Esophagus muscularis mucosa (tissue), 4 donors: ENCODE measurements around the gene CCL18. TPM values are rescaled to one million over a fixed set of nuclear protein-coding genes. Genes with fewer than 3 reads are reported as not detected.

Experiments
- DNase-seq: peaks from one replicate; pipeline ENCODE4 v3.0.0-alpha.2; 2017; ENCODE audit errors: extremely low spot score
- H3K27ac ChIP-seq, 4 donors: fragments of 200-600 bp; sonication (generic); replicated peaks in 1 of 4; 1 replicate in 3 of 4; 2 replicates in 1 of 4; pipeline ENCODE4 v1.5.1; 2016 to 2019; ENCODE audit warnings: mild to moderate bottlenecking in 1 of 4
- H3K27me3 ChIP-seq, 4 donors: fragments of 200-600 bp; sonication (generic); one replicate each; pipeline versions ENCODE4 v1.5.1 to v1.6.0; 2016 to 2019
- H3K36me3 ChIP-seq, 4 donors: fragments of 200-600 bp; sonication (generic); one replicate each; pipeline ENCODE4 v1.5.1; 2016 to 2019
- H3K4me1 ChIP-seq, 4 donors: fragments of 200-600 bp; sonication (generic); one replicate each; pipeline ENCODE4 v1.5.1; 2016 to 2019
- H3K4me3 ChIP-seq, 4 donors: fragments of 200-600 bp; sonication (generic); 1 replicate in 2 of 4; 2 replicates in 2 of 4; pipeline ENCODE4 v1.5.1; 2016 to 2019; ENCODE audit warnings: mild to moderate bottlenecking in 4 of 4, moderate library complexity in 1 of 4
- H3K9me3 ChIP-seq, 4 donors: fragments of 200-600 bp; sonication (generic); 1 replicate in 3 of 4; 2 replicates in 1 of 4; pipeline ENCODE4 v1.5.1; 2016 to 2019
- CTCF ChIP-seq, 3 experiments: fragments of 200-600 bp in 2 of 3; fragments of 450-650 bp in 1 of 3; sonication (generic) in 2 of 3; IDR thresholded peaks; one replicate each; pipeline ENCODE4 v1.5.1; 2017 to 2019; ENCODE audit warnings: antibody characterized with exemption in 3 of 3, mild to moderate bottlenecking in 2 of 3, moderate library complexity in 1 of 3
- EP300 ChIP-seq: sonication (generic); formaldehyde crosslinking; IDR thresholded peaks from one replicate; pipeline ENCODE4 v1.6.1; 2017; ENCODE audit warnings: antibody characterized with exemption
- POLR2A ChIP-seq: fragments of 450-650 bp; IDR thresholded peaks from one replicate; pipeline ENCODE4 v1.6.1; 2017; ENCODE audit warnings: antibody characterized with exemption, moderate library complexity, mild to moderate bottlenecking, low read depth
- POLR2AphosphoS5 ChIP-seq, 2 donors: sonication (generic); formaldehyde crosslinking; IDR thresholded peaks; one replicate each; pipeline ENCODE4 v1.6.1; 2017; ENCODE audit warnings: antibody characterized with exemption in 2 of 2
- WGBS: methylation state at CpG from one replicate; pipeline ENCODE4 v1.1.5; 2018; 5-methylcytosine and 5-hydroxymethylcytosine counted together
- intact Hi-C: fragments of 100-400 bp; cut with DNase I; formaldehyde crosslinking; loops from one replicate; pipeline ENCODE4 v1.15.1; 2023
- total RNA-seq, 4 donors: library from RNA; depleted of rRNA; stranded (reverse); fragments of >200 nt; gene quantifications; one replicate each; pipeline versions ENCODE4 v1.1.0 to v1.2.1, GENCODE V29; 2016

CCL18 gene
- total RNA-seq, 4 donors from 2014 or later, result 12.6 to 16.7 (median 13.3) TPM; not detected in 1

DNA sequence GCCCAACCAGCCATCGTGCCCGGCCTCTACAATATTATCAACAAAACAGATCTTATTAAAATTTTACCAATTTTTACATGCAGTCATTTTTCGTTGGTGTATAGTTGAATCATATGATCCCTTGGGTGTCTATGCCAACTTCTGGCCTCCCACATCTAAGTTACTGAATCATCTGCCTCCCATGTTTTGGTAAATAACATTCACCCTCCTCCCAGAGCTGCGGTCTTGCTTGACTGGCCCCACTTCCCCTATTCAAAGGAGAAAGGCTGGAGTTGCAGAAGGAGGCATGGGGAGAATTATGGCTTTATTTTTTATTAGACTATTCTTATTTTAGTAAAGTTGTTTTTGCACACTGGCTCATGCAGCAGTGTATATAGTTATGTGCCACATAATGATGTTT lies 27.8 kb upstream of the CCL18 start:
- TF ChIP-seq POLR2A (no peak), CTCF (IDR thresholded peaks at IDR 0.05) (no peak), POLR2AphosphoS5 (IDR thresholded peaks at IDR 0.05) (no peak), EP300 (no peak)
- DNase-seq, result no peak
- intact Hi-C loops, result no loop called here
- Histone ChIP-seq H3K27ac (no peak overlapping the region), H3K4me1 (no peaks in the 10 kb centered on the region), H3K27me3 (peaks cover 0 to 9% (median 0%) of the 10 kb centered on the region in 4 donors), H3K36me3 (no peaks in the 10 kb centered on the region), H3K9me3 (no peaks in the 10 kb centered on the region), H3K4me3 (no peak overlapping the region)
- WGBS, result 78% methylated on average over 4 of the region's 4 CpGs

DNA sequence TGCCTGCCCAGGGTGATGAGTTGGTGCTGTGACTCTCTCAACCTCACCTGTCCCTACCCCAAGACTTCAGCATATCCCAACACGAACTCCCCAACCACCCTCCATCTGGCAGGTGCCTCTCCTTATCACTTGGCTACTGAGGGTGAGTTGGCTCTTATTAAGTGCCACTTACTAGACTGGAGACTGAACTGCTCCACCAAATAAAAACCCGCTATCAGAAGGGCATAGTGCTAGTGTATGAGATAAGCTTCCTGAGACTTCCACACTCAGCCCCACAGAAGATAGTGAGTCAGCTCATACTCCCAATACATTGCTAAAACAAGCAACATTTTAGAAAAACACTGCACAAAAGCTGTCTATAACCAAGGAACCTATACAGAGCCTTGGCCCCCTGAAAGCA lies 16.0 kb upstream of the CCL18 start:
- intact Hi-C loops, result no loop called here
- H3K4me1 ChIP-seq, result no peaks in the 10 kb centered on the region
- peaks cover 0 to 32% (median 27%) of the 10 kb centered on the region in 4 donors for H3K9me3 ChIP-seq
- H3K27ac ChIP-seq, result no peak overlapping the region
- no peaks in the 10 kb centered on the region for H3K36me3 ChIP-seq
- no peak for DNase-seq
- TF ChIP-seq POLR2AphosphoS5 (IDR thresholded peaks at IDR 0.05) (no peak), POLR2A (no peak), EP300 (no peak), CTCF (IDR thresholded peaks at IDR 0.05) (no peak)
- WGBS, result 79% methylated on average over 2 of the region's 2 CpGs
- no peak overlapping the region for H3K4me3 ChIP-seq
- peaks cover 0 to 9% (median 0%) of the 10 kb centered on the region in 4 donors for H3K27me3 ChIP-seq

GRCh38 chr17:36049643-36050042 lies 14.4 kb upstream of the CCL18 start:
- intact Hi-C loops, result no loop called here
- Histone ChIP-seq H3K36me3 (no peaks in the 10 kb centered on the region), H3K9me3 (peaks cover 0 to 32% (median 27%) of the 10 kb centered on the region in 4 donors), H3K4me1 (no peaks in the 10 kb centered on the region), H3K27me3 (peaks cover 0 to 9% (median 0%) of the 10 kb centered on the region in 4 donors), H3K4me3 (no peak overlapping the region), H3K27ac (no peak overlapping the region)
- WGBS, result 99% methylated on average over 2 of the region's 2 CpGs
- no peak for DNase-seq
- no peak for TF ChIP-seq POLR2AphosphoS5 (IDR thresholded peaks at IDR 0.05)
- TF ChIP-seq CTCF (IDR thresholded peaks at IDR 0.05), result no peak
- TF ChIP-seq EP300, result no peak
- TF ChIP-seq POLR2A, result no peak

- intact Hi-C loops, result no loop called here
- H3K27me3 ChIP-seq, result no peaks in the 10 kb centered on the region
- DNase-seq, result no peak
- no peak overlapping the region for H3K4me3 ChIP-seq
- WGBS, result 87% methylated on average over 2 of the region's 2 CpGs
- H3K9me3 ChIP-seq, result peaks cover 0 to 13% (median 8%) of the 10 kb centered on the region in 4 donors
- H3K4me1 ChIP-seq, result no peaks in the 10 kb centered on the region
- no peak overlapping the region for H3K27ac ChIP-seq
- no peaks in the 10 kb centered on the region for H3K36me3 ChIP-seq
- TF ChIP-seq POLR2A (no peak), POLR2AphosphoS5 (IDR thresholded peaks at IDR 0.05) (no peak), EP300 (no peak), CTCF (IDR thresholded peaks at IDR 0.05) (no peak)
These were observed 8.9 kb upstream of the CCL18 start for GRCh38 chr17:36055171-36055570.

DNA sequence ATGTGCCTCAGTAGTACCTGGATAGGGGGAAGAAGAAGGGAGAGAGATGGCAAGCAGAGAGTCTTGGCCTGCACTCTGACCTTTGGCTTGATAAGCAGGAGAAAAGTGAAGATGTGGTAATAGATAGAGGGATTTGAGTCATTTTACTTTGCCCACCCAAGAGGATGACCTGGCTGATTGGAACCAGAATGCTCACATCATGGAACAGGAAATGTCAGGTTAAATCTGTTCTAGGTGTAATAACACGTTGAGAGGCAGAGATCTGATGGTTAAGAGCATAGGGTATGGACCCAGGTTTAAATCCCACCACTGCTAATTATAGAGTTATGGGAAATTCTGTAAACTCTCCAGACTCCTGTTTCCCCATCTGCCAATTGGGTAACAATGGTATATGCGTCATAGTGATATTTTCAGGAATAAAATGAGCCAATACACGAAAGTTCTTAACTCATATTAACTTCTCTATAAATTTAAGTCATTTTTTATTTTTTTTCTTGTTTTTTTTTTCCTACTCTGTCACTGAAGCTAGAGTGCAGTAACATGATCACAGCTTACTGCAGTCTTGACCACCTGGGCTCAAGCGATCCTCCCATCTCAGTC lies 8.1 kb upstream of the CCL18 start:
- H3K4me1 ChIP-seq, result no peaks in the 10 kb centered on the region
- no peak overlapping the region for H3K4me3 ChIP-seq
- WGBS, result 77% methylated on average over 4 of the region's 4 CpGs
- H3K27ac ChIP-seq, result no peak overlapping the region
- H3K36me3 ChIP-seq, result no peaks in the 10 kb centered on the region
- peaks cover 0 to 13% (median under 1%) of the 10 kb centered on the region in 4 donors for H3K9me3 ChIP-seq
- DNase-seq, result no peak
- TF ChIP-seq POLR2AphosphoS5 (IDR thresholded peaks at IDR 0.05) (no peak), CTCF (IDR thresholded peaks at IDR 0.05) (no peak), POLR2A (no peak), EP300 (no peak)
- intact Hi-C loops, result no loop called here
- H3K27me3 ChIP-seq, result no peaks in the 10 kb centered on the region
